Right ventricle myocardium inferior (tissue), 1 donor: ENCODE results near the gene TC2N. TPM values are rescaled to one million over a fixed set of nuclear protein-coding genes. Genes with fewer than 3 reads are reported as not detected.

ENCODE experiments used
- ATAC-seq: fragments of 200-7000 bp; cut with Tn5 transposase; one replicate; pipeline ENCODE4 v1.9.1; 2020; ENCODE audit warnings: mild to moderate bottlenecking, moderate library complexity
- DNase-seq: peaks from one replicate; pipeline ENCODE4 v3.0.0; 2021; ENCODE audit errors: missing footprints
- intact Hi-C: fragments of 100-400 bp; cut with DNase I; formaldehyde crosslinking; loops from one replicate; pipeline ENCODE4 v1.11.0; 2022
- total RNA-seq: library from RNA; stranded (reverse); fragmentation: NEBNext Ultra II Directional; extraction: Animal tissue kit (Norgen Biotek cat#: 25700); gene quantifications from one replicate; pipeline ENCODE4 v1.2.1, GENCODE V29; 2021
- donor health status: DM: no; HTN: yes; CAD: no; lungs with severe emphysema.

TC2N gene
- total RNA-seq, 1 donor from 2014 or later: 12.6 TPM

GRCh38 chr14:91891721-91892220 is 24.4 kb upstream of the TC2N start:
- no peak for DNase-seq
- intact Hi-C loops: no loop called here

GRCh38 chr14:91891101-91891500 is 23.8 kb upstream of the TC2N start:
- intact Hi-C loops: no loop called here
- ATAC-seq: no peak
- no peak for DNase-seq

More at GRCh38 chr14:91891721-91892220, 24.4 kb upstream of the TC2N start:
- ATAC-seq: no peak

- no peak for ATAC-seq
Observed at GRCh38 chr14:91890291-91890749, 23.0 kb upstream of the TC2N start.

GRCh38 chr14:91889477-91890211 is 22.3 kb upstream of the TC2N start:
- intact Hi-C loops: no loop called here
- ATAC-seq: peak; percentile 45
- no peak for DNase-seq

More at GRCh38 chr14:91890291-91890749, 23.0 kb upstream of the TC2N start:
- intact Hi-C loops: no loop called here
- no peak for DNase-seq

- intact Hi-C loops: no loop called here
- no peak for DNase-seq
Observed at GRCh38 chr14:91888641-91889476, 21.5 kb upstream of the TC2N start.

GRCh38 chr14:91886961-91887360 is 19.6 kb upstream of the TC2N start:
- DNase-seq: no peak
- ATAC-seq: no peak
- intact Hi-C loops: no loop called here

More at GRCh38 chr14:91888641-91889476, 21.5 kb upstream of the TC2N start:
- ATAC-seq: no peak

GRCh38 chr14:91885839-91886238 is 18.5 kb upstream of the TC2N start:
- DNase-seq (no peak), ATAC-seq (no peak)
- intact Hi-C loops: no loop called here

GRCh38 chr14:91885113-91885712 is 17.9 kb upstream of the TC2N start:
- DNase-seq (no peak), ATAC-seq (no peak)
- intact Hi-C loops: no loop called here

GRCh38 chr14:91884664-91885063 is 17.3 kb upstream of the TC2N start:
- ATAC-seq: peak; percentile 74
- no peak for DNase-seq

GRCh38 chr14:91883753-91884152 is 16.4 kb upstream of the TC2N start:
- intact Hi-C loops: no loop called here
- peak; percentile 87 for ATAC-seq
- DNase-seq: peak; percentile 84

More at GRCh38 chr14:91884664-91885063, 17.3 kb upstream of the TC2N start:
- intact Hi-C loops: no loop called here

- DNase-seq (no peak), ATAC-seq (no peak)
- intact Hi-C loops: no loop called here
Observed at GRCh38 chr14:91882776-91883175, 15.4 kb upstream of the TC2N start.

GRCh38 chr14:91882369-91882768 is 15.0 kb upstream of the TC2N start:
- DNase-seq (no peak), ATAC-seq (no peak)
- intact Hi-C loops: no loop called here

GRCh38 chr14:91879196-91879595 is 11.9 kb upstream of the TC2N start:
- ATAC-seq (no peak), DNase-seq (no peak)
- intact Hi-C loops: no loop called here

GRCh38 chr14:91878274-91878673 is 10.9 kb upstream of the TC2N start:
- ATAC-seq: no peak

GRCh38 chr14:91877376-91877915 is 10.1 kb upstream of the TC2N start:
- intact Hi-C loops: no loop called here
- ATAC-seq (no peak), DNase-seq (no peak)

More at GRCh38 chr14:91878274-91878673, 10.9 kb upstream of the TC2N start:
- intact Hi-C loops: no loop called here
- DNase-seq: no peak

GRCh38 chr14:91876492-91876891 is 9.2 kb upstream of the TC2N start:
- intact Hi-C loops: no loop called here
- no peak for ATAC-seq
- DNase-seq: no peak

GRCh38 chr14:91875525-91876286 is 8.4 kb upstream of the TC2N start:
- no peak for ATAC-seq
- DNase-seq: no peak
- intact Hi-C loops: no loop called here
